ENCODE data around the gene MNT.

The MNT gene

DNA sequence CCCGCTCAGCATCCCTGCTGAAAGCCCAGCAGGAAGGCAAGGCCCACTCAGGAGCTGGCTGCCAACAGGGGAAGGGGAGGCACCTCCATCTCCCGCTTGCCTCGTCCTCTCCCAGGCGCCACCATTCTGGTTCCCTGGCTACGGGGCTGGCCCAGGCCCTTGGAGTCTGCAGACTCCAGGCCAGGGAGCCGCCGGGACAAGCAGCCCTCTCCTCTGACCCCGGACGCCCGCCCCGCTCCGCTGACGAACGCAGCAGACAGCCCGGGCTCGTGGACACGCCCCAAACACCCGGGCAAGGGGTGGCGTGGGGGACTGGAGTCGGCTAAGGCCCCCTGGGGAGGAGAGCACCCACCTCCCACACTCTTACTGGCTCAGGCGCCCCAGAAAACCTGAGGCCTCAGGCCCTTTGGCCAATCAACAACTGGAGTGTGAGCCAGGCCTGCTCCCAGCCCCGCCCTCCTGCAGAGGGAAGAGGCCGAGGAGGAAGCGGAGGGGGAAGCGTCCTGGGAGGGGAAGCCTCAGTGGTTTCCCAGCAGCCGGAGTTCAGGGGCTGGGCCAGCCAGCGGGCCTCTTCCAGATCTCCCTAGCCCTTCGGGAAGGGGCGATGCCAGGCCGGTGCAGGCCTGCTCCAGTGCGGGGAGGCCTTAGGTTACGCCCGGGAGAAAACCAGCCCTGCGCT lies 4.2 kb downstream of the MNT start:
- peaks cover 56% of the 10 kb centered on the region for H3K4me1 ChIP-seq (ENCODE audit: control insufficient read depth, insufficient read depth, low read length, poor library complexity, severe bottlenecking)
- peak overlapping the region; percentile 1 for H3K4me3 ChIP-seq (ENCODE audit: insufficient read depth, low read depth, low read length, poor library complexity, severe bottlenecking)
- H3K27ac ChIP-seq (ENCODE audit: insufficient read depth, low read length, poor library complexity, severe bottlenecking), result peak overlapping the region; percentile 49
- peak; percentile 24 to 40 (median 32) for DNase-seq
- peaks cover 3% of the 10 kb centered on the region for H3K36me3 ChIP-seq (ENCODE audit: control insufficient read depth, insufficient read depth, low read length)
- no peaks in the 10 kb centered on the region for H3K9me3 ChIP-seq (ENCODE audit: control insufficient read depth, low read length)
- H3K27me3 ChIP-seq (replicated peaks; ENCODE audit: control insufficient read depth, insufficient read depth, low read length, poor library complexity, severe bottlenecking), result no peaks in the 10 kb centered on the region

GRCh38 chr17:2396192-2396567 lies 4.7 kb downstream of the MNT start:
- H3K4me3 ChIP-seq (ENCODE audit: insufficient read depth, low read depth, low read length, poor library complexity, severe bottlenecking), result peak overlapping the region; percentile 1
- H3K4me1 ChIP-seq (ENCODE audit: control insufficient read depth, insufficient read depth, low read length, poor library complexity, severe bottlenecking), result peaks cover 61% of the 10 kb centered on the region
- no peak for DNase-seq
- peaks cover 3% of the 10 kb centered on the region for H3K36me3 ChIP-seq (ENCODE audit: control insufficient read depth, insufficient read depth, low read length)
- no peaks in the 10 kb centered on the region for H3K9me3 ChIP-seq (ENCODE audit: control insufficient read depth, low read length)
- no peaks in the 10 kb centered on the region for H3K27me3 ChIP-seq (replicated peaks; ENCODE audit: control insufficient read depth, insufficient read depth, low read length, poor library complexity, severe bottlenecking)
- H3K27ac ChIP-seq (ENCODE audit: insufficient read depth, low read length, poor library complexity, severe bottlenecking), result peak overlapping the region; percentile 49

- Histone ChIP-seq H3K4me1 (ENCODE audit: control insufficient read depth, insufficient read depth, low read length, poor library complexity, severe bottlenecking) (peaks cover 62% of the 10 kb centered on the region), H3K36me3 (ENCODE audit: control insufficient read depth, insufficient read depth, low read length) (peaks cover 3% of the 10 kb centered on the region), H3K27me3 (replicated peaks; ENCODE audit: control insufficient read depth, insufficient read depth, low read length, poor library complexity, severe bottlenecking) (no peaks in the 10 kb centered on the region), H3K27ac (ENCODE audit: insufficient read depth, low read length, poor library complexity, severe bottlenecking) (peak overlapping the region; percentile 49), H3K4me3 (ENCODE audit: insufficient read depth, low read depth, low read length, poor library complexity, severe bottlenecking) (no peak overlapping the region), H3K9me3 (ENCODE audit: control insufficient read depth, low read length) (no peaks in the 10 kb centered on the region)
- DNase-seq, result no peak
Measured at GRCh38 chr17:2395258-2396181, 5.3 kb downstream of the MNT start.

DNA sequence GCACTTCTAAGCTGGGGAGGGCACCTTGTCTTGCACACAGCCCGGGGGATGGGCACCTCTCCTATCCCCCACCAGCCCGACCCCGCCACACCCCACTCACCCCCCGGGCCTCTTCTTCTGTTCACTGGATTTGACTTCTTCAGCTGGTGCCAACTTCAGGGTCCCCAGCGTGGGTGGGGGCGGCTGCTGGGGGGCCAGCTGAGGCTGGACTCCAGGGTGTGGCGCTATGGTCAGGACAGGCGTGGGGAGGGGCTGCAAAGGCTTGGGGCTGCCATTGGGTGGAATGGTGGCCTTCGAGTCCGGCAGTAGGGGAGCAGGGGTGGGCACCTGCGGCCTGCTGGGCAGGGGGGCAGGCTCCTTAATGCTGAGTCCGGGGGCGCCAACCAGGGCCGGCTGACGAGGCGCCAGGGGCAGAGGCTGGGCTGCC lies 6.1 kb downstream of the MNT start:
- Histone ChIP-seq H3K4me3 (ENCODE audit: insufficient read depth, low read depth, low read length, poor library complexity, severe bottlenecking) (no peak overlapping the region), H3K27ac (ENCODE audit: insufficient read depth, low read length, poor library complexity, severe bottlenecking) (peak overlapping the region; percentile 49)
- no peak for DNase-seq

GRCh38 chr17:2393954-2394749 lies 6.7 kb downstream of the MNT start:
- no peak for DNase-seq
- peak overlapping the region; percentile 99 for H3K27ac ChIP-seq (ENCODE audit: insufficient read depth, low read length, poor library complexity, severe bottlenecking)
- no peaks in the 10 kb centered on the region for H3K9me3 ChIP-seq (ENCODE audit: control insufficient read depth, low read length)
- peak overlapping the region; percentile 46 for H3K4me3 ChIP-seq (ENCODE audit: insufficient read depth, low read depth, low read length, poor library complexity, severe bottlenecking)
- H3K4me1 ChIP-seq (ENCODE audit: control insufficient read depth, insufficient read depth, low read length, poor library complexity, severe bottlenecking), result peaks cover 59% of the 10 kb centered on the region
- H3K27me3 ChIP-seq (replicated peaks; ENCODE audit: control insufficient read depth, insufficient read depth, low read length, poor library complexity, severe bottlenecking), result no peaks in the 10 kb centered on the region
- peaks cover 3% of the 10 kb centered on the region for H3K36me3 ChIP-seq (ENCODE audit: control insufficient read depth, insufficient read depth, low read length)

More for the DNA sequence above, 6.1 kb downstream of the MNT start:
- Histone ChIP-seq H3K36me3 (ENCODE audit: control insufficient read depth, insufficient read depth, low read length) (peaks cover 3% of the 10 kb centered on the region), H3K27me3 (replicated peaks; ENCODE audit: control insufficient read depth, insufficient read depth, low read length, poor library complexity, severe bottlenecking) (no peaks in the 10 kb centered on the region), H3K9me3 (ENCODE audit: control insufficient read depth, low read length) (no peaks in the 10 kb centered on the region), H3K4me1 (ENCODE audit: control insufficient read depth, insufficient read depth, low read length, poor library complexity, severe bottlenecking) (peaks cover 62% of the 10 kb centered on the region)

- Histone ChIP-seq H3K27me3 (replicated peaks; ENCODE audit: control insufficient read depth, insufficient read depth, low read length, poor library complexity, severe bottlenecking) (no peaks in the 10 kb centered on the region), H3K9me3 (ENCODE audit: control insufficient read depth, low read length) (no peaks in the 10 kb centered on the region), H3K4me3 (ENCODE audit: insufficient read depth, low read depth, low read length, poor library complexity, severe bottlenecking) (peak overlapping the region; percentile 77), H3K27ac (ENCODE audit: insufficient read depth, low read length, poor library complexity, severe bottlenecking) (peak overlapping the region; percentile 99), H3K36me3 (ENCODE audit: control insufficient read depth, insufficient read depth, low read length) (peaks cover 3% of the 10 kb centered on the region), H3K4me1 (ENCODE audit: control insufficient read depth, insufficient read depth, low read length, poor library complexity, severe bottlenecking) (peaks cover 53% of the 10 kb centered on the region)
- DNase-seq, result peak; percentile 88 to 90 (median 90)
Measured at GRCh38 chr17:2393174-2393953, 7.5 kb downstream of the MNT start.

GRCh38 chr17:2392252-2393173 lies 8.3 kb downstream of the MNT start:
- Histone ChIP-seq H3K9me3 (ENCODE audit: control insufficient read depth, low read length) (no peaks in the 10 kb centered on the region), H3K4me3 (ENCODE audit: insufficient read depth, low read depth, low read length, poor library complexity, severe bottlenecking) (peak overlapping the region; percentile 77), H3K27ac (ENCODE audit: insufficient read depth, low read length, poor library complexity, severe bottlenecking) (peak overlapping the region; percentile 99), H3K27me3 (replicated peaks; ENCODE audit: control insufficient read depth, insufficient read depth, low read length, poor library complexity, severe bottlenecking) (no peaks in the 10 kb centered on the region), H3K36me3 (ENCODE audit: control insufficient read depth, insufficient read depth, low read length) (peaks cover 6% of the 10 kb centered on the region), H3K4me1 (ENCODE audit: control insufficient read depth, insufficient read depth, low read length, poor library complexity, severe bottlenecking) (peaks cover 45% of the 10 kb centered on the region)
- DNase-seq, result peak; percentile 94 to 97 (median 95)

DNA sequence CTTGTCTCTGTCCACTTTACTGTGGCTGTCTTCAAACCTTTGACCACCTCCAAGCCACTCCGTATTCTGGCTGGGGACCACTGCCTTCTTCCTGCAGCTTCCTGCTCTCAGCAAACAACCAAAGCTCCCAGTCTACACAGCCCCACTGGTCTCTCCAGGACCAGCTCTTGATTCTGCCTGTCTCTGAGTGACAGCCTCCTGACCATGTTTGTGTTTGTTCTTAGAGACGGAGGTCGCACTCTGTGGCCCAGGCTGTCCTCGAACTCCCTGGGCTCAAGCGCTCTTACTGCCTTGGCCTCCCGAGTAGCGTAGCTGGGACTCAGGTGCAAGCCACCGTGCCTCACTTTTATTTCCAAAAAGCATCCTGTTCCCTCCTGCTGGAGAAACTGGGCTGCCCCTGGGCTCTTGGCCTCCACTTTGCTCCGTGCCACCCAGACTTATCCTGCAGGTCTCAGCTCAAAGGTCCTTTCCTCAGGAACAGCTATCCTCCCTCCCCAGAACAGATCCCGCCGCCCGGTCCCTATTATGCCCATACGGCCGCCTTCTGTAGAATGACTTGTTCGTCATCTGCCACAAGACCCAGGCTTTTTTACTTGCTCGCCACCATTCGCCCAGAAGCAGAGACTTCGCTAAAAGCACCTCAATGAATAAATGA lies 9.1 kb downstream of the MNT start:
- no peaks in the 10 kb centered on the region for H3K27me3 ChIP-seq (replicated peaks; ENCODE audit: control insufficient read depth, insufficient read depth, low read length, poor library complexity, severe bottlenecking)
- H3K4me3 ChIP-seq (ENCODE audit: insufficient read depth, low read depth, low read length, poor library complexity, severe bottlenecking), result peak overlapping the region; percentile 63
- peak overlapping the region; percentile 99 for H3K27ac ChIP-seq (ENCODE audit: insufficient read depth, low read length, poor library complexity, severe bottlenecking)
- no peak for DNase-seq
- peaks cover 37% of the 10 kb centered on the region for H3K4me1 ChIP-seq (ENCODE audit: control insufficient read depth, insufficient read depth, low read length, poor library complexity, severe bottlenecking)
- peaks cover 14% of the 10 kb centered on the region for H3K36me3 ChIP-seq (ENCODE audit: control insufficient read depth, insufficient read depth, low read length)
- no peaks in the 10 kb centered on the region for H3K9me3 ChIP-seq (ENCODE audit: control insufficient read depth, low read length)
